ENCODE data around the gene CDK11B.
"Not testable (repeated sequence)": the region's sequence is repeated elsewhere in the genome, so short reads cannot be mapped to it uniquely, and the experiment has no call there.

DNA sequence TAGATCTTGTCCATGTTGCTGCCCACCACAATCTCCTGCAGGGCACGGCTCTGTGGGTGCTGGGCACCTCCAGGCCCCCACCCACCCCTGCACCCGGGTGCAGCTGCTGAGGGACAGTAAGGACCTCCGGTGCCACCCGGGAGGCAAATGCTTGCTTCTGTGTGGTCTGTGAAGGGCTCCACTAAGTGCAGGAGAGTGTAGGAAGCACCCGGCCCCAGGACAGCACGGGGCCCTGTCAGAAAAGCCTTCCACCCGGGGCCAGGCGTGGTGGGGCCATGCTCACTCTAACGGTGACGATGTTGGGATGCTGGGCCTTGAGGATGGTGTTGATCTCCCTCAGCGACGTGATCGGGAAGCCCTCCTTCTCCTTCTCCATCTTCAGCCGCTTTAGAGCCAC is 21.3 kb downstream of the CDK11B start:
- TF ChIP-seq, protein P1, sequence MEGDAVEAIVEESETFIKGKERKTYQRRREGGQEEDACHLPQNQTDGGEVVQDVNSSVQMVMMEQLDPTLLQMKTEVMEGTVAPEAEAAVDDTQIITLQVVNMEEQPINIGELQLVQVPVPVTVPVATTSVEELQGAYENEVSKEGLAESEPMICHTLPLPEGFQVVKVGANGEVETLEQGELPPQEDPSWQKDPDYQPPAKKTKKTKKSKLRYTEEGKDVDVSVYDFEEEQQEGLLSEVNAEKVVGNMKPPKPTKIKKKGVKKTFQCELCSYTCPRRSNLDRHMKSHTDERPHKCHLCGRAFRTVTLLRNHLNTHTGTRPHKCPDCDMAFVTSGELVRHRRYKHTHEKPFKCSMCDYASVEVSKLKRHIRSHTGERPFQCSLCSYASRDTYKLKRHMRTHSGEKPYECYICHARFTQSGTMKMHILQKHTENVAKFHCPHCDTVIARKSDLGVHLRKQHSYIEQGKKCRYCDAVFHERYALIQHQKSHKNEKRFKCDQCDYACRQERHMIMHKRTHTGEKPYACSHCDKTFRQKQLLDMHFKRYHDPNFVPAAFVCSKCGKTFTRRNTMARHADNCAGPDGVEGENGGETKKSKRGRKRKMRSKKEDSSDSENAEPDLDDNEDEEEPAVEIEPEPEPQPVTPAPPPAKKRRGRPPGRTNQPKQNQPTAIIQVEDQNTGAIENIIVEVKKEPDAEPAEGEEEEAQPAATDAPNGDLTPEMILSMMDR (IDR thresholded peaks at IDR 0.05), result not testable (repeated sequence)
- not testable (repeated sequence) for TF ChIP-seq POLR2A (IDR thresholded peaks at IDR 0.05)

Data from thyroid gland (tissue), 4 donors.